NCI-H345 treated with DMSO at 0.1 percent for 48 hours (cell line): Measurements from ENCODE around the gene RGS7.
A peak's percentile ranks its signal among the peaks of the same experiment; 100 is the strongest.

ENCODE experiments used
- DNase-seq: peaks from one replicate; lab custom pipeline; 2025; ENCODE audit not compliant: unreplicated experiment; lab: John Stamatoyannopoulos, UW

Gene RGS7

DNA sequence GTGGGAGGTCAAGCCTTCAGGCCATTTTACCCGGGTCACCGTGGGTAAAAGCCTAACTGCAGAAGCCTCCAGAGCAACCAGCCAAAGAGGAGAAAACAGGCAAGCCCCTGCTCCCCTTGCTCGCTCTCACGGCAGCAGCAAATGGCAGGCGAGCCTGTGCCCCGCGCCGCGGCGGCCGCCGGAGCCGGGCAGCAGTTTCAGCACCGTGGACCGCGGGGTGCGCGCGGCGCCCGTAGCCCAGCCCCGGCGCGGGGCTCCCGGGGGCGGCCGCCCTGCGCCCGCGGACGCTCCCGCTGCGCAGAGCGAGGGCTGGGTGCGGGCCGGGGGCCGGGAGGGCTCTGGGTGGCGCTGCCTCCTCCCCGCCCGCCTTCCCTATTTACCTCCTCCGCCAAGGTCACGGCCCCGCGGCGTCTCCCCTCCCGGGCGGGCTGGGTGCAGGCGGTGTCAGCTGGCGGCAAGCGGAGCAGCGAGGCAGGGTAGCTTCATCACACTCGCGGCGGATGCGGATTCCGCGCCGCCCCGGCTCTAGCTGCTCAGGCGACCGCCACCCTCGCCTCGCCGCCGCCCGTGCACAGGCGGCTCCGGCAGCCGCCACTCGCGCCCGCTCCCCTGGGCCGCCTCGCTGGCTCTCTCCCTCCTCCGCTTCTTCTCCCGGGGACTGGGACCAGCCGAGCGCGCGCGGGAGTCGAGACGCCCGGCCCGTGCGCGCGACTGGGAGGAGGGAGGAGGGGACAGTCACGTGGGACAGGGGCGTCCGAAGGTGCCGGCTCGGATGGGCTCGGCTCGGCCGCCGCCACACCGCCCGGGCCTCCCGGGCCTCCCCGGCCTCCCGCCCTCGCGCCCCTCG is at the start of gene RGS7:
RGS7 (minus strand) TSS at position 687 of the 847 bp plus-strand sequence.
- peak; percentile 42 for DNase-seq

DNA sequence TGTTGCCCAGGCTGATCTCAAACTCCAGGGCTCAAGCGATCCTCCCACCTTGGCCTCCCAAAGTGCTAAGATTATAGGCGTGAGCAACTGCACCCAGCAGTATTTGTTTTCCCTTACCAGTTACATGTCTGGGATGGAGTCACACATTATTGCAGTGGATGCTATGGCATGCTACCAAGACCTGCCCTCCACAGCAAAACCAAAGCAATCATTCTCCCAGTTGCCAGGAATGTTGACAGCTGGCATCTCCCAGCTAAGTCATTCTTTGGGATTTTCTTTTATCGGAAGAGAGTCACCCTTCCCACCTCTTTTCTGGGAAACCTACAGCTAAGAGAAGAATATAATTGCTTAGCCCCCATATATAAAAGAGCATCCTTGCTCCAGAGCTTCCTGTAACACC is 49.4 kb upstream of the RGS7 start:
- DNase-seq: no peak

DNA sequence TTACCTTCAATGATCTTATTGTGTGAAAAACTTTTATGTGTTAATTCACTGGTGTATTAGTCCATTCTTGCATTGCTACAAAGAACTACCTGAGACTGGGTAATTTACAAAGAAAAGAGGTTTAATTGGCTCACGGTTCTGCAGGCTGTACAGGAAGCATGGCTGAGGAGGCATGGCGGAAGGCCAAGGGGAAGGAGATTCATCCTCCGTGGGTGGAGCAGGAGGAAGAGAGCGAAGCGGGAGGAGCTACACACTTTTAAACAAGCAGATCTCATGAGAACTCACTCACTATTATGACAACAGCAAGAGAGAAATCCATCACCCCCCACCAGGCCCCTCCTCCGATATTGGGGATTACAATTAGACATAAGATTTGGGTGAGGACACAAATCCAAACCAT is 44.2 kb upstream of the RGS7 start:
- no peak for DNase-seq

DNA sequence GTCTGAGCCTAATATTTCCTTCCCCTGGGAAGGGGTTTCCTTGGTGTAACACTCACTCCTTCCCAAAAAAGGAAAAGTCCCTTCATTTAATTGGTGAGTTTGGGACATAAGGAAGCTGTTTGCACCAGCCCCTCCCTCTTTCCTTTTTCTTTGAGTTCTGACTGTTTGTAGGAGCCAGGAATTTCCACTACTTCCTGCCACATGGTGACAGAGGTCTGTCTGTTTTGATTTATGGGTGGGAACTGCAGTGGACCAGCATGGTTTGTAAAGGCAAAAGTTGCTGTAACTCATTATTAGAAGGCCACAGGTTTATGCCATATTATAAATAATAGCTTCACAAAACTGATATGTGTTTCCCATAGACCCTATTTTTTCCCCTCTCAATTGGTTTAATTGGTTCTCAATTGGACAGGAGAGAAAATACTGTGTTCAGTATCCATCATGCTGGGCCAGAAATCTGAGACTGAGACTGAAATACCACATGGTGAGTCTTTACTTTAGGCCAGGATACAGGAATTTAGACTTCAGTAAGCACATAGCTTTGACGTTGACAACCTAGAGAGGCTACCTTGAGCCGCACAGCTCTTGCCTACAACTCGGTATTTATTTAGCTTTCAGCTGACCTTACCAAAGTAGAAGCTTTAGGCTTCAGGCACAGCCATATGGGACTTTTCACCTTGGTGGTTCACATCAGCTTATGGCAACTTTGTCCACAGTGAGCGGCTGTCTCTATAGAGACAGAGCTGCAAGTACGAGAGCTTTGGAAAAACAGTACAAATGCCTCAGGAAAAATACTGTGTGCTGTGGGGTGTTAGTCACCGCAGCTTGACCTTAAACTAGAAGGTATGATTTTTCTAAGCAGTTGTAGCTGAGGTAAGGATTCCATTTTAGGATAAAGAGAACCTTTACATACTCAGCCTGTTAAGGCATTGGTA is 40.0 kb upstream of the RGS7 start:
- DNase-seq: no peak

DNA sequence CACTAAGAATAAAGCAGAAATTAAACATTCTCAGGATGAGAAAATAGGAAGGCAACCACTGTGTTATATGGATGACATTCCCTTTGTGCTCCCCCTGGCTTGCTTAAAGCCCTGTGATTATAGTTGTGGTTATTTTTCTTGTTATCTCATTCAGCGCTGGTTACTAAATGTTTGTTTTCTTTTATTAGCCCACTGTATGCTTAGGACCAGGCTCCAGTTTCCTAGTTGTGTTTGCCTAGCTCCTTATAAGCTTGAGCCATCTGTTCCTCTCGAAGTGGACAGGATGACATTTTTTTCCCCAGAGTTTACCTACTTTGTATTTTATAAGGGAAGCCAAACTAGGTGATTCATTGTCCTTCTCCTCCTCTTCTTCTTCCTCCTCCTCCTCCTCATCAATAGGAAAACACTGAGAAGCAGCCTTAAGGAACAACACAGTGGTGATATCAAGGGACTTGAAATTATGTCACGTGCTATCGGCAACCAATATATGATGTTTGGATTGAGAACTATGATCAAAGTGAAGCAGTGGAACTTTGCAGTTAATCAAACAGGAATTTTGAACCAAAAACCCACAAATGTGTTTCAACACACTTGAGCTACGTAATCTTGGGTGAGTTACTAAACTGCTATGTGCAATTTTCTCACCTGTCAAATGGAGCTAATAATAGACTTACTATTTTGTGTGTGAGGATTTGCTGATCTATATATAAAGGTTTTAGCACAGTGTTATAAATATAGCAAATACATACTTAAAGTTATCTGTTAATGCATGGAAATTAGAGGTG is 35.1 kb upstream of the RGS7 start:
- no peak for DNase-seq

DNA sequence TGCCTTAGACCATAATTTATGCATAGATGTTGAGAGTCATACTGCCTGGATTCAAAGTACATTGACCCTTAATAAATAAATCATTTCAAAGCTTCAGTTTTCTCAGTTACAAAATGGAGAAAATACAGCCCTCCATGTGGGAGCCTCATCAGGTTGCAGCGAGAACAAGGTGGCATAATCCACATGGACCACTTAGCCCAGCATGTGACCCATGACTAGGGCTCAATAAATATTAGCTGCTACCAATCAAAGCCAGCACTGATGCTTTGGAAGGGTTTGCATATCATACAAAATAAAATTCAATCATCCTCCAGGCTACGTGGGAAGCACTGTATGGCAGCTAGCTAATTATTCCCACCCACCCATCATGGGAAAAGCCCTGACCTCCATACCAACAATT is 33.5 kb upstream of the RGS7 start:
- DNase-seq: no peak

DNA sequence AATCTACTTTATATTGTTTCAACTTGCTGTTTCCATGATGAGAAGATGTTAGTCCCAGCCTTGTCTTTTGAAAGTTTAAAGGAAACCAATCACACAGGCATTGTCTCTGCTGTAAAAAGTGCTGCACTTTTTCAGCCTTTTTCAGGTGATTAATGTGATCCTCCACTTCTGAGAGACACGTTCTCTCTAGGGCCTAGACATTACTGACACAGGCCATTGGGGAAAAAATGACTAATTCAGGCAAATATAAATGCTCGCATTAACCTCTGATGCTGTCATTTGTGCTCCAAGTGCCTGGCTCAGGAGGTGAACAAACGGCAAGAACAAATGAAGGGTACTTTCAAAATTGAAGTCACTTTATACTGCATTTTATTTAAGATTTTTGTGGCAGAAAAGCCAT is 32.4 kb upstream of the RGS7 start:
- no peak for DNase-seq

DNA sequence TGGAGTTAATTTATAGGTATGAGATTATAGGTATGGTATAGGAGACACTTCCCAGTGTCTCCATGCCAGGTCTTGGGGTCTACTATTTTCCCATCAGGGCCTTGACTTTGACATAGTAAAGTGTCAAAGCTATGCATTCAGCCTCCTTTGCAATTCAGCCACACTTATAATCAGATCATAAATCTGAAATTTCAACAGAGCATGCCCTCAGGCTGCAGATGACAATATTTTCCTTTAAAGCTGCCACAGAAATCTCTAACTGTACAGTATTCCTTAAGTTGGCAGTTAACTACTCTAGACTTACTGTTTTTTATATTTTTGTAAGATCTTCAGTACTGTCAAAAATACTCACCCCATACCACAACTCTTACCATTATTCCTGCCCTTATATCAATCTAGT is 30.2 kb upstream of the RGS7 start:
- DNase-seq: no peak

DNA sequence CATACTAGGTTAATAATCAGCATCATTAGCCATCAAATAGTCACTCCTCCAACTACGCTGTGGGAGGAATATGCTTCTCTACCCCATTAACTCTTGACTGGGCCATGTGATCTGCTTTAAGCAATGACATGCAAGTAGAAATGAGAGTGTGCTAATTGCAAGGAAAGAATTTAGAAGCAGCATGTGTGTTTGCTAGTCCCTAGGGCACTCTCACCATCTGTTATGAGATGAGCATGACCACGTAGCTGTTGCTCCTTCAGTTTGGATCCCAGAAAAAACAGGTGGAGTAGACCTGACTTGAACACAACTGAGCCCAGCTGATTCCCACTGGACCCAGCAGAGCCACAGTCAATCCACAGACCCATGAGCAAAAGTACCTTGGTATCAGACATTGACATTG is 19.7 kb upstream of the RGS7 start:
- no peak for DNase-seq

DNA sequence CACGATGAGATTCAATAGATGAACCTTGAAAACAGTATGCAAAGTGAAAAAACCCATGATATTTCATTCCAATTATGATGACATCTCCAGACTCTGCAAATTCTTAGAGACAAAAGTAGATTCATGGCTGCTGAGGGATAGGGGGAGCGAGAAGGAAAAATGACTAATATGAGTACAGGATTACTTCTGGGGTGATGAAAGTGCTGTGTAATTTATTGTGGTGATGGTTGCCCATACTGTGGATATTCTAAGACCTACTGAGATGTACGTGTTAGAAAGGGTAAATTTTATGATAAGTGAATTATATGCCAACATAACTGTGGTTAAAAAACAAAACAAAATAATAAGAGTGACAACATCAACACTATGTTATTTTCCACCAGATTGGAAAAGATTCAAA is 18.9 kb upstream of the RGS7 start:
- no peak for DNase-seq

GRCh38 chr1:241366196-241366595 is 9.2 kb upstream of the RGS7 start:
- DNase-seq: no peak

DNA sequence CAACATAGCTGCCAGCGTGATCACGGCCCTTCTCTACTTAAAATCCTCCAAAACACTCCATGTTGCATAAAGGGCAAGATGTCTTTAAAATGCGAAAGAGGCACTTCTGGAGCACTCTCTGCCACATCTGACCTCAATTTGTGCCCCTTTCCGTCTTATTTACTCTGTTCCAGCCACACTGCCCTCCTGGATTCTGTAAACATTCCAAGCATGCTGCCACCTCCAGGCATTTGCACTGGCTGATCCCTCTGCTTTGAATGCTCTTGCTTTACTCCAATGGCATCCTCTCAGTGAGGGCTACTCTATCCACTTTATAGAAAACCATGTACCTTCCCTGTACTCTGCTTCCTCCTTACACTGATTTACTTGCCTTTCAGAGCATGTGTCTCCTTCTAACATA is 5.3 kb upstream of the RGS7 start:
- no peak for DNase-seq

DNA sequence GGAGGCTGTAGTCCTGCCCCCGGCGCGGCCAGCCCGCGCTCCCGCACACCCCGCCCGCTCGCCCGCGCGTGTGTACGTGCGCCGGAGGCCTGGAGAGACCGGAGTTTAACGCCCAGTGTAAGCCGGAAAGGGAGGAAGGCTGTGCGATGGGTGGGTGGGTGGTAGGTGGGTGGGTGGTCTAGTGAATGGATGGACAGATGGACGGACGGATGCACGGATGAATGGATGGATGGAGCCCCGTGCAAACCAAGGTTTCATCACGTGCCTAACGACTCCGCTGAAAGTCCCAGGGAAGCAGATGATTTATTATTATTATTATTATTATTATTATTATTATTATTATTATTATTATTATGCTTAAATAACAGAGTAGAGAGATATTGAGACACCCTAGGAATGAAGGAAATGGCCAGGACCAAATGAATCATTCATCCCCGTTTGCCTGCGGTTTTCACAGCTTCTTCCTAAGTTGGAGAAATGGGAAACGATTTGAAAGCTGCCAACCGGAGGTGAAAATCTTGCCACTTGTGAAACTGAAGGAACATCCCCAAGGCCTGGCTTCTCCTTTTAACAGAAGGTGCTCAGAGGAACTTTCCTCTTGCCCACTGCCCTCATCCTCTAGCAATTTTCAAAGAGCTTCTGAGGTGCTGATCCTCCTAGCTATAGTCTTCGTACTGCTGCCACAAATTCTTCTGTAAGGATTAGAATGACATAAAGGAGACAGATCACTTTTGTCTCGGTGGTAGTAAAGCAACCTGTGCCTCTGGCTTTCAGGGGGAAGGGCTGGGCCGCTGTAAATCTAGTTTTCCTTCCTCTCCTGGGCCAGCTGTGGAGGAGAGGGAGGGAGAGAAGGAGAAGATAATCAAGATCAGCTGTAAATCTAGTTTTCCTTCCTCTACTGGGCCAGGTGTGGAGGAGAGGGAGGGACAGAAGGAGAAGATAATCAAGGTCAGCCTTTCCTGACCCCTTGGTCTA is 648 bp upstream of the RGS7 start:
- no peak for DNase-seq

DNA sequence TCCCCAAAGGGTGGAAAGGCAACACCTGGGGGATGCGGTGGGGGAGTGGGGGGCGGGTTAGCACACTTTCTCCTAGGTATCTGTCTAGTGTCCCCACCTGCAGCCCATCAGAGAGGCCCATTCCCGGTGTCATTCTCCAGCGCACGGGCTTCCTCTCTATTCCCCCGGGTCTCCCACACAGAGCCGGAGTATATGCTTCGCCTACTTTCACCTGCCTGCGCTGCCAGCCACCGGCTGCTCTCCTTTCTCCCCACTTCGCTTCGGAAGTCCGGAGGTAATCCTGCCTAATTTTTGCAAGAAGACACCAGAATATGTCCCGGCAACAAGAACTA is 852 bp downstream of the RGS7 start:
- no peak for DNase-seq

- no peak for DNase-seq
Measured at GRCh38 chr1:241355311-241356010, 1.5 kb downstream of the RGS7 start.

- no peak for DNase-seq
Measured at GRCh38 chr1:241352401-241352800, 4.6 kb downstream of the RGS7 start.

- DNase-seq: no peak
Measured at GRCh38 chr1:241351841-241352240, 5.2 kb downstream of the RGS7 start.

DNA sequence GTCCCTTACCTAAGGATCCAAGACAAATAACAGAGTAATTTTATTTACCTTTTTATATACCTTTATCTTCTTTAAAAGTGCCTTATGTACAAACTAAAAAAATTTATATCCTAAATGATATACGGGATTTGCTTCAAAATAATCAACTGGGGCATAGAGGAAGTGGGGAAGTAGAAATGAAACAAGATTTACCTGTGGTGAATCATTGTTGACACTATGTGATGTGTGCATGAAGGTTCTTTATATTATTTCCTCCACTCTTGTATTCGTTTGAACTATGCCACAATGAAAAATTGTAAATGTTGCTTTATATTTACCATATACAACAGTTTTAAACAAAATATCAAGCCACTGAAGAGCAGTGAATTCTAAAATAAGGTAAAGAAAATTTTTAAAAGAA is 13.0 kb downstream of the RGS7 start:
- DNase-seq: no peak

DNA sequence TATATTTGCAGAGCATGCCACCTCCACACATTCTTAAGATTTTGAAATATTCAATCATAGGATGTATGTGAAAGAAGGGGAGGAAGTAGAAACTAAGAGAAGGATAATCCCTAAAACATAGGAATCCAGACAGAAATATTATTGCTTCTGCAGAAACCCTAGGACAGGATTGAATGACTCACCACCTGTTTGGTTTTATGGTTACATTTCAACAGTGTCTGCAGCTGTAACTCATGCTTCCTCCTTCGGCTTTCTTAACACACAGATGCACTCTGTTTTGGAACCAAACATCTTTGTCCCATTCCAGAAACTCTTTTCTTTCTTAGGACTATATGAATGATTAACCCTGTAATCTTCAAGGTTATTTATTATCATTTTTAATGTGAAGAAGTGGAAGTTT is 20.7 kb downstream of the RGS7 start:
- DNase-seq: no peak

DNA sequence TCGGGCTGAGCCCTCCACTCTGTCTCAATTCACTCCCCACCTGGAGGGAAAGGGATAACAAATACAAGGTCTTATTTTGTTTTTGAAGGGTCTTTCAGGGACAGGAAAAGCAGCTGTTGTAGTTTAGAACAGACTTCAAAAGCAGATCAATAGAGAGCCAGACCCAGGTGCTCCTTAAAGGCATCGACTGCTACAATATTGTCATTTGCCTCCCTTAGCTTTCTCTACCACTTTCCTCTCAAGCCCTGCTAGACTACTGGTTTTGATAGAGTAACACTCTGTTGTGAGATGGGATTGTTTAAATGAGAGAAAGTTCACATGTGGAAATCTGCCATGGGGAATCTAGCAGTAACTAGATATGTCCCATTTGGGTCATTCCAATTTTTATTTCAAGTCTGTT is 24.0 kb downstream of the RGS7 start:
- DNase-seq: peak; percentile 83
